GM19035 (cell line): ENCODE measurements around the gene TENT4A.

Source experiments
- ATAC-seq: cut with Tn5 transposase; IDR thresholded peaks from one replicate; pipeline ENCODE4 v1.9.1; 2021; ENCODE audit not compliant: unreplicated experiment

The TENT4A gene

DNA sequence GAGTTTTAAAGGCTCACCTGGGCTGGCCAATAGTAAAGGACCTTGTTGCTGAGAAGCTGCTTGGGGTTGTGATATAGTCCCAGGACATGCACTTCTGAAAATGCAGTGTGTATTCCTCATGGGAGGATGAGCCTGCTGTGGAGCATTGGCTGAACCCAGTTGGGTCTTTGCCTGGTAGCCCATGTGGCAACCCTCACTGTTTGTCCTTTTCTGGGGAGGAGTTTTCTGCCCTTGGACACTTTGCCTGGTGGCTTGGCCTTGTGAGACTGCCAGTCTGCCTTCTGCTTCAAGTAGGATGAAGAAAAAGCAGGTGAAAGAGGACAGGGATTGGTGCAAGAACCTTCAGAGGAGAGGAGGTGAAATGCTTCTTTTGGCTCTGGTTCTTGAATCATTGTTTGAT is 4.0 kb downstream of the TENT4A start:
- no peak for ATAC-seq

DNA sequence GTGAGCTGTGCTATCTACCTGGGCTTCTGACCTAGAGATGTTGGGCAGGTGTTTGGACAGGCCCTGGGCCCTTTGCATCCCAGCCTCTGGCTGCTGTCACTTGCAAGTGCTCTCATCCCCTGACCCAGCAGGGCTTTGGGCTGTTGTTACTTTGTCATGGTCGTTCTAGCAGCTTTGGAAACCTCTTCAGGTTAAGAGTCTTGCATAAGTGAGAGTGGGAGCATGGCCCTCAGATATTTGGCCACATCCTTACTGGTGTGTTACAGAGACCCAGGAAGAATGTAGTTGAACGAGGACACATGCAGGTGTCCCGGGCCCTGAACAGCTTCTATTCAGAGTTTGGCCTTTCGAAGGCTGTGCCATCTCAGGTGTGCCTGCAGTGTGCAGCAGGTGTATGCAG is 4.5 kb downstream of the TENT4A start:
- ATAC-seq = no peak

DNA sequence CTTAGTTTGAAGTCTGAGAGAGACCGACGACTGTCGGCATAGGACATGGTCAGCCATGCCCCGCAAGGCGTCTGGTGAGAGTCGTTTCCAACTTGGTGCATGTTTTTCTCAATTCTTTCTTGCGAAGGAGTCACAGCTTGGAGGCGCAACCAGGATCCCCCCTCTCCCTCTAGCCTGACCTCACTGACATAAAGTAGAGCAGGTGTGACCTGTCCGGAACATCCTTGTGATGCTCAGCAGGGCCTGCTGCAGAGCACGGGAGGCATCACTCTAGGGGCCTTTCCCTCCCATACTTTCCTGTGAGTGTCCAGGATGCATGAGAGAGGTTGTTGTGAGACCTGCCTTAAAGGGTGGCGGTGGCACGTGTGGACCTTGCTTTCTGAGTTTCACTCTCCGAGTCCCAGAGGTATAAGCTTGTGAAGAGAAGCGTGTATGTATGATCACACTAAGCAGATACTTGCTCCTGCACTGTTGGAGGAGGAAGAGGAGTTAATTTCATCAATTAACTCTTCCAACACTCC is 5.0 kb downstream of the TENT4A start:
- no peak for ATAC-seq

DNA sequence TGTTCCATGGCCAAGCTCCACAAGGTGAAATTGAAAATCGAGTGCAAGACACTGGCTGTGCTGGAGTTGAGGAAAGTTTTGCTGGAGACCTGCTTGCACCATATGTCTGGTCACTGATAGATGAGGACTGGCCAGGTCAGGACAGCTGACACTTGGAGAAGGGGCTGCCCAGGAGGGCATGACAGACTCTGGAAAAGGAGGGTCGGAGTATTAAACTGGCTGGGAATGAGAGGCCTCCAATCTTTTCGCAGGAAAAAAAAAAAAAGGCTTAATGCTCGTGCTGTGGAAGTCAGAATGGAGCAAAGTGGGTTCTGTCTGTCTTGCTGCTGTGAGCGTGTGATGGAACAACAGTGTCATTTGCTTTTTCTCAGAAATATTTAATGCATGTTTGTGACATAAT is 5.5 kb downstream of the TENT4A start:
- ATAC-seq = no peak

DNA sequence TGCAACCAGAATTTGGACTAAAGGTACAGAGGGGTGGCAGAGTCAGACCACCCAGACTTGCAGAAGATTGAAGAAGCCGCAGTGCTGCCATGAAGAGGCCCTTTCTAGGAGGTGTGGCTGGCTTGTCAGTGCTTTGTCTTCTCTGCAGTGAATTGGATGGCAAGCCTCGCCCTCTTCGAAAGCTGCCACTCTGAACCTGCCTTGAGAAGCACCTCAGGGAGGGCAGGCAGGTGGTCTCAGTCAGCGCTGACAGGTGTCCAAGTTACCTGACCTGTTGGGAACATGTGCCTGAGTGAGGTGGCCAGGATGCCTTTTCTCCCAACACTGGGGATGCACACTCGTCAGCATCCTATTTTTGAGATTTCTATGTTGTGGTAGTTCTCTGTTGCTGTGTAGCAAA is 6.2 kb downstream of the TENT4A start:
- ATAC-seq = no peak

DNA sequence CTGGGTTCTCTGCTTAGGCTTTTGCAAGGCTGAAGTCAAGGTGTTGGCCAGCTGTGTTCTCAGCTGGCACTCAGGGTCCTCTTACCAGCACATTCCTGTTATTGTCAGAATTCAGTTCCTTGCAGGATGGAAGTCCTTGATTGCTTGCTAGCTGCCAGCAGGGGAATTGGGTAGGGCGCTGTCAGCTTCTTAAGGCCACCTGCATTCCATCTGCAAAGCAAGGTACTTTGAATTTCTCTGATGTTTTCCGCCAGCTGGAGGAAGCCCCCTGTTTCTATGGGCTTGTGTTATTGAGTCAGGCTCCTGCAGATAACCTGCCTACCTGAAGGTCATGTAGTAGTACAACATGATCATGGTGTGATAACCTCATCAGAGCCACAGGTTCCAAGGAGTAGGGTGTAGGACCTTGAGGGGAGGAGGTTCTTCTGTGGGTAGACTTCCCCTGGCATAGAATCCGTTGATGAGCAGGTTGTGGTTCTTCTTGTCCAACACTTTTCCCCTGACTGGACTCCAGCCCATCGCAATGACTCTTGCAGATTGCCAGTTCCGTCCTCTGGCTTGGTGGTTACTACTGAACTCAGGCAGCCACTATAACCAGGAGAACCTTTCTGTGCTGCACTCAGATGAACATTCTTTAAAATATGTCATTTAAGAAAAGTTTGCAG is 6.8 kb downstream of the TENT4A start:
- ATAC-seq = no peak

DNA sequence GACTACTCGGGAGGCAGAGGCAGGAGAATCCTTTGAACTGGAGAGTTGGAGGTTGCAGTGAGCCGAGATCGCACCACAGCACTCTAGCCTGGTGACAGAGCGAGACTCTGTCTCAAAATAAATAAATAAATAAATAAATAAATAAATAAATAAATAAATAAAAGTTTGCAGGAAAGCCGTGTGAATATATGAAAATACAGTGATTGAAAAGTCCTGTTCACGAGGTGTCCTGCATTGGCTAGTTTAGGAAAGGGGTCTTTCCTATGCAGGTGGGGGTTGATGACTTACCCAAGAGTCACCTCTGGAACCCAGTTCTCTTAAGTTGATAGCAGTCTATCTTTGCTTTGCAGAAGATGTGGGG is 7.3 kb downstream of the TENT4A start:
- no peak for ATAC-seq

DNA sequence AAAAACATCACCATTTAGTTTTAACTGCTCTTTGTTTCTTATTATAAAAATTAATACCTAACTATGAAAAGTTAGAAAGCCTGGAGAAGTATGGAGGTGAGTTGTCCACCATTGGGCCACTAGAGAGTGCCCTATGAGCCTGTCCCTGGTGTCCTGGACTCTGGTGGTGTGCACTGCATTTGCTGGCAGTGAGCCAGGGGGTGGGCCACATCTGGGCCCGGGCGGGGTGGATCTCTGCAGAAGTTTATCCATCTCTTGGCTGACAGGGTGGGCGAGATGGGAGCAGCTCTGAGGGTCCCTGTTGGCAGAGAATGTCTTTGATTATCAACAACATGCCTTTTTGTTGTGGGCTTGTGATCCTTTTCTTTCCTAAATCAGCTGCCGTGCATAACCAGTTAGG is 8.2 kb downstream of the TENT4A start:
- peak; percentile 8 for ATAC-seq

DNA sequence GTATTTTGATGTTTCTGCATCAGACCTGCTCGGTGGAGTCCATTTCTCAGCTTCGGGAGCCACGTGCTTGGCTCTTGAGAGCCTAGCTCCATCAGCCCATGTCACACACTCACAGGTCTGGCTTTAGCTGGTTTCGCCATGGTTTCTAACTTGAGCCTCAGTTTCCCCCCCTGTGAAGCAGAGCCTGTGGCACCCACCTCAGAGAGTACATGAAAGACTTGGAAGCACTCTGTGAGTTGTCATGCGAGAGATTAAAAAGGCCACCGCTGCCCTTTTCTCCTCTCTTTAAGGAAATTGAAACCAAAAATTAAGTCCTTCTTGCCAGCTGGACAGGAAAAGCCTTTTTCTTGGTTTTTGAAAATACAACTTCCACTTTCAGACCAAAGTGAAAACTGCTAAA is 8.8 kb downstream of the TENT4A start:
- peak; percentile 49 for ATAC-seq

DNA sequence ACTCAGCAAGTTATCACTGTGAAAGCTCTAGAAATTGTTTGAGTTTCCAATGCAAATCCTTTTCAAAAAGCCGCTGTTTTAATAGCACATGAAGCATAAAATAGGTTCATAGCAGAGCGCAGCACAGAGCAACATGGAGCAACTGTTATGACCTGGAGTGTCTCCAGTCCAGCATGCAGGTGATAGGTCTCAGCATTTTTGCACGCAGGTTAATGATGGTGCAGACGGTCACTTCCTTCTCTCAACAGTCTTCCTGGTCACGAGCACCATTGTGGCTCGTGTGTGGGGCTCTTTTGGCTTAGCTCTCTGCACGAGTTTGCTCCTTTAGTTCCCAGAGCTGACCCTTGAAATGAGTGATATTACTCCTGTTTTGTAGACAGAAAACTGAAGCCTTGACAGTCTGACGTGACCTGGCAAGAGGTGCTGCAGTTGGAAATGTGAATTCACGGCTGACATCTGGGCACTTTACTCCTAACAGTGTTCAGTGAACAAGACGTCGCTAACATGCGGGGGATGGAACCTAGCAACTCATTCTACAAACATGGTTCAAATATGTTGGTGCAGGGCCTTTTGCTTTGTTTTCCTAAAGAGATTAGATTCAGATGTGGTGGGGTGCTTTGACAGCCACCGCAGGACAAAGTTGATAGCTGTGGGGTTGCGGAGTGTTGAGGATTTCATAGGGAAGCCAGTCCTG is 10.0 kb downstream of the TENT4A start:
- no peak for ATAC-seq

DNA sequence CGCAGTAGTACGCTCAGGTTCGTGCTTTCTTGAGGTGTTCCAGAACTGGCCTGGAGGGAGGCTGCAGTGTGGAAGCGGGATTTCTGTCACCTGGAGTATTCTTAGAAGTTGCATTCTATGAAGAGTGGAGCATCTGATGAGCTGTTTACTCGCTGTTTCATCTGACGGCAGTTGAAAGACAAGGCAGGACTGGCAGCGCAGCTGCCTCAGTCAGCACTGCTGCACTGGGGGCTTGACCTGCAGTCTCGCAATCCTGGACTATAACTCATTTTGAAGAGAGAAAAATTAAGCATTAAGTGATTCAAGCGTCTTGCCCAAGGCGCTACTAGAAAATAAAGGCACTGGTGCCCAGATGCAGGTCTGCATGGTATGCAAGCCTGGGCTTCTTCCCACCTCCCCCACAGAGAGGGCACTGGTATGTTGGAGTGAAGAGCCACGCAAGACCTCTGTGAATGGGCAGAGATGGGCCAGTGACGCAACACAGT is 10.6 kb downstream of the TENT4A start:
- ATAC-seq = no peak

DNA sequence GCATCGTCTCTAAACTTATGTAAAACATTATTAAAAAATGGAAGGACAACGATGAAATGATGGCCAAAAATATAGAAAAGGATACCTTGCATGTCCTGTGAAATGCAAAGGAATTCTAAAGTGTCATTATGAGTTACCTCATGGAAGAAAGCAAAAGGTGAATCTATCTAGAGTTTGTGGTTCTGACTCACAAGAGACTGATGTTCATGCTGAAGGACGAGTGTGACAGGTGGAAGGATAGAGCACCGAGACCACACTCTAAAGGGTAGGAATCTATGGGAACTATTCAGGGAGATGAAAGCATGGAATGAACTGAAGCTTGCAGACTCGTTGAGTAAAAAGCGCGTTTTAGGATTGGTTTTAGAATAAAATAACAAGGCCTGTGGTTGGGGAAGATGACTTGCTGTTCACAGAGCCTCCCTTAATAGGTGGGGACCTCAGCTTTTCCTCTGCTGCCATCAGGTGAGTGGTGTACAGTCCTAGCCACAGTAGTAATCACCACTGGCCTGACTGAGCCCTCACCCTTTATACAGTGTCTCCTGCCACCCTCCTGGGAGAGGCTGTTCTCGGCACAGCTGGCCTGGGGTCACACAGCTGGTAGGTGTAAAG is 11.2 kb downstream of the TENT4A start:
- no peak for ATAC-seq

DNA sequence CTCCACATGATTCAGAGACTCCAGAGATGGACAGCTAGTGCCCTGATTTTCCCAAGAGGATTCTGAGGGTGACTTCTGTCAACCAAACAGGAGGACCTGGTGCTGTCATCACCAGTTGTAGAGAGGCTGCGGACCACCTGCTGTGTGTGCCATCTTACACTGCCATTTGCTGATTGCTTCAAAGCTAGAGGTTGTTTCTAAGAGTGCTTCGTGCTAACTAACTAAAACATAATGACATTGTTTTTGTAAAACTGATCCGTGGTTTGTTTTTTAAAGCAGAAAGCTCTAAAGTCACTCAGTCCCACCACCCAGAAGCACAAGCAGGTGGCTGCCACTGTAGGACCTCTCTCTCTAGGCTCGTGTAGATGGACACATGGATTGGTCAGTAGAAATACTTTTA is 12.2 kb downstream of the TENT4A start:
- no peak for ATAC-seq

DNA sequence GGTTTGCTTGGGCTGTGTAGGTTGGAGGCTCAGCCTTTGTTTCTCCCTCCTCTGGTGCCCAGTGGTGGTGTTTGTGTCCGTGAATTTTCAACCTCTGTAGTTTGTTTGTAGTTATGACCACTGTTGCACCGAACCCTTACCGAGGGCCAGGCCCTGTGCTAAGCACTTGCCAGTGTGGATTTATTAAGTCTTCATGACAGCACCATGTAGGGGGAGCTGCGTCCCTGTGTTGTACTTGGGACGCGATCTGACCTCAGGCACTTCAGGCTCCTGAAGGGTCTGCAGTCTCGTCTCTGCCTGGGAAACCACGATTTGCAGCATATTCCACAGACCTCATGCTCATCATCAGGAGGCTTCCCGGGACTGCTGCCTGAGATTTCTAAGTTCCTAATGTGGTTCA is 12.8 kb downstream of the TENT4A start:
- no peak for ATAC-seq

DNA sequence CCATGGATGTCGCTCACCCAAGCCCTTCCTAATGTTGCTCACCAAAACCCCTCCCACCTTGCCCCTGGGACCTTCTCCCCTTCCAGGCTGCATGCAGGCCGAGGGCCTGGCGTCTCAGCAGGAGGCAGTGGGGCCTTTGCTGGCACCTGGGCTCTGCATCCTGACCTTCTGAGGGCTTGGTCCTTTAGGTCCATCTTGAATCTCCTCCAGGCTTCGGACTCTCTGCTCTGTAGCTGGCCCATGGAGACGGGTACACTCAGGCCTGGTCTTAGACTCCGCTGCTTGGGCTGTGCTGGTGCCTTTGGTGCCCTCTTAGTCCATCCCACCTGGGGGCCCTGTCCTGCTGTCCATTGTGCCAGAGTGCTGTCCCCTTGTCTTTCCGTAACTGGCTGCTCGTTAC is 14.0 kb downstream of the TENT4A start:
- no peak for ATAC-seq

DNA sequence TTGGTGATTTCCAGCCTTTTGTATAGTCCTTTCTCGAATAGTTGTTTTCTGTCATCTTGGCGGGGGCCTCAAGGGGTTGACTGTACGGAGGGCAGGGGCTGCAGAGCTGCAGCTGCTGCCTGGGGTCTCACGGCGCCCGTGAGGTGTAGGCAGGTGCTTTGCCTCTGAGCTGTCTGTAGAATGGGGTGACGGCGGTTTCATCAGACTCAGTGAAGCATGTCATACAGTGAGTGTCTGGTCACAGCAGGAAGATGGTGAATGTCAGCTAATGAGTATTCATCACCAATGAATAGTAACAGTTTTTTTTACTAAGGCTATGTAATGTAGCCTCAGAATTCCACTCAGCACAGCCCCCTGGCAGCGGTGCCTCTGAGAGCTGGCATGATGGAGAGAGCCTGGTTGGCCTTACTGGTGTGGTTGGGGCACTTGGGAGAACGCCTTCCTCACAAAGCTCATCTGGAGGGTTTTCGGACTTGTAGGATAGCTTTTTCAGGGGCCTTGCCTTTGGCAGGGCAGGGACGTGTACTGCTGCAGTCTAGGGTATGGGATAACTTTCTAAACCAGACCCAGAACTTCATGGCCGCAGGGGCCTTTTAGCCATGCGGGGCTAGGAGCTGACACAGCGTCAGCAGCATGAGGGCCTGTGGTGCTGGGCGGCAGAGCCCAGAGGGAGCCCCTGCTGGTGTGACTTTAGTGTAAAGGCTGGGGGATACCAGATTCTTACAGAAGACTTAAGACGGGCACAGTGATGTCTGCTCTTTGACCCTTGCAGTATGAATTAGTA is 15.0 kb downstream of the TENT4A start:
- peak; percentile 95 for ATAC-seq

DNA sequence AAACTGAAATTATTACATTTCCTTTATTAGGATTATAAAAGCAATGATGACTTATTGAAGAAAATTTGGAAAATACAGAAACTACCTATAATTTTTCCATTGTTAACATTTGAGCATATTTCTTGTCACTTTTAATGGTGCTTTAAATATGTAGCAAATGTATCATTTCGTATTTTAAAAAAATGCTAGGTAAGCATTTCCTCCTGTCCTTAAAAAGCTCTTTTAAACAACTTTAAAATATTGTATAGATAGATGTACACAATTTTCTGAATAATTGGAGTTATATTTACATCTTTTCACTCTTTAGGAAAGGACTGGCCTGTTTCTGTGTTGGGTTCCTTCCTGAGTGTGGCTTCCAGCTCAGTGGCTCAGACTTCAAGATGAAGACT is 15.6 kb downstream of the TENT4A start:
- ATAC-seq = no peak

DNA sequence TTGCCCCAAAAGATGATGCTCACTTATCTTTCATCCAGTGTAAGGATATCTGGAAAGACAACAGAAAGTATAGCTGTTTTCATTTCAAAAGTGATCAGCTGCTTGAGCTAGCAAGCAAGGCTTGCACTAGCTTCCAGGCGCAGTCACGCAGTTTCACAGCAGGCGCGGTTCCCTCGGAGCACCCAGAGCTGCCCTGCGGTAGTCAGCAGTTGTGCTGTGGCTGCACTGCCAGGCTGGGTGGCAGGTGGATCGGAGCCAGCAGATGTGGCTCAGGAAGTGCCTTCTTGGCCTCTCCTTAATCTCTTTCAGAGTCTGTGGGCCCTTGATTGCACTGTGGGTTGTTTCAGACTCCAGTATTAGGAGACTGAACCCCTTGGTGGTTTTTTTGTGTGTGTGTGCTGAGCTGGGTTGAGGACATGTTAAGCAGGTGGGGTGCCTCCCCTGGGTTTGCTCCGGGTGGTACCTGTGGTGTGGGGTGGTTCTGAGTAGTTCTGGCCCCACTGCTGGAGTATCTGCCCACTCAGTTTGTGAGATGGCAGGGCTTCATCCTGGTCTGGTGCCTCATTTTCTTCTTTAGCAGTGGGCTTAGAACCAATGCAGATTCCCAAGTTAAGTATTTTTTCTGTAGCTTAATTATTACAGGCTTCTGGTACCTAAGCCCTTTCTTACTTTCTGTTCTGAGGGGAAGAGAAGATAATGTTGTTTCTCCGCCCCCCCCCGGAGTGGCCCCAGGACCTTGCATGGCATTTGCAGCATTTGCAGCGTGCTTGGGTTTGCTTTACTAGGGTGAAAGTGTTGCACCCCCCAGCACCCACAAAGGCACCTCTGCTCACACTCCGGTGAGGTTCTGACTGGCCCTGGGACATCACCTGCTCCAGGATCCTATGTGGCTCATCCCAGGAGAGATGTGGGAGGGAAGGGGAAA is 16.4 kb downstream of the TENT4A start:
- ATAC-seq = no peak

DNA sequence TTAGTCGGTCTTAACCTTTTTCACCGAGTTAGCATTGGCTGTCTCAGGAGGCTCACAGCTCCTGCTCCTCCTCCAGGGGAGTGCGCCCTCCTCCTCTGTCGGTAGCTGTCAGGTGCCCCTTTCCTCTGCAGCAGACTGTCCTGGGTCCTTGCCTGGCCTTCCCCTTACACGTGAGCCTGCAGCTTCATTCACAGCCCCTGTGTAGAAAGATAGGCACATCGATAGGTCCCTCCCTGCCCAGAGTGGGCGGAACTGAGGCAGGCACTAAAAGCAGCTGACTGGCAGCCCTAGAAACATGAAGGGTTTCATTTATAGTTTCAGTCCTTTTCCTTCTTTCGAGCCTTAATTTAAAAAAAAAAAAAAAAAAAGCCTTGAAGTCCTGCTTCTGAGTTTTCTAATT is 17.2 kb downstream of the TENT4A start:
- ATAC-seq = no peak

DNA sequence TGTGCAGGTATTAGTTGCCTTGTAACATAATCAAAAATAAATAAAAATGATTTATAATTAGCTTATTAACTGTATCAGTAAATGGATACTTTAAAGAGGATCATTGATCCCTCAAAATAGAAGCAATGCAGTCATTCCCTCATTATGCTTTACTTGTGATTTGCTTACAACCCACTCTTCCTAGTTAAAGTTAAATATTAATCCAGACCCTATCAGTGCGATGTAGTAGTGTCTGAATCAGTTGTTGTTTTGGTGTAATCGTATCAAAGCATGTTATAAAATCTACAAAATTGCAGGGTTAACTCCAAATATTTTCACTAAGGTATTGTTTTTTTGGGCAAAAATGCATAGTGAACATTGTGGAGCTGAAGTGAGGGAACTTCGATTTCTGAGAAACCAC is 17.6 kb downstream of the TENT4A start:
- no peak for ATAC-seq
